ENCODE measurements around the gene NHS. TPM values are rescaled to one million over a fixed set of nuclear protein-coding genes. Genes with fewer than 3 reads are reported as not detected.
A peak's percentile ranks its signal among the peaks of the same experiment; 100 is the strongest.

NHS gene
- total RNA-seq, 2 donors from 2014 or later = 3.0 to 4.3 TPM

DNA sequence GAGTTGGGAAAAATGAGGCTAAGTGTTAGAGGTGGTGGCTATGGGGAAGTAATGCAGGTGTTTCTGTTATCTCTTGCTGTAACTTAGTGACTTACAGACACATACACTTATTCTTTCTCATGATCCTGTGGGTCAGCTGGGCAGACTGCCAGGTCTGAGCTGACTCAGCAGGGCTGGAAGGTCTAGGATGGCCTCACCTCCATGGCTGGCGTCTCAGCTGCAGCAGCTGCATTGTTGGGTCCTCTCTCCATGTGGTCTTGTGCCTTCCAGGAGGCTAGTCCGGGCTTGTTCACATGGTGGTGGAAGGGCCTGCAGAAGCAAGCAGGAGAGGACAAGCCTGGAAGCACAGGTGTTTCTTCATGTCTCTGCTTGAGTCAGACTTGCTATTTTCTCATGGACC lies 172.7 kb downstream of the NHS start:
- Histone ChIP-seq H3K36me3 (no peaks in the 10 kb centered on the region), H3K27ac (no peak overlapping the region), H3K9ac (ENCODE audit: low read depth in 2 of 2, low read length in 2 of 2) (no peak overlapping the region), H3K27me3 (no peaks in the 10 kb centered on the region), H3K4me1 (no peaks in the 10 kb centered on the region), H3K9me3 (no peaks in the 10 kb centered on the region), H3K4me3 (no peak overlapping the region)
- TF ChIP-seq, protein P1, sequence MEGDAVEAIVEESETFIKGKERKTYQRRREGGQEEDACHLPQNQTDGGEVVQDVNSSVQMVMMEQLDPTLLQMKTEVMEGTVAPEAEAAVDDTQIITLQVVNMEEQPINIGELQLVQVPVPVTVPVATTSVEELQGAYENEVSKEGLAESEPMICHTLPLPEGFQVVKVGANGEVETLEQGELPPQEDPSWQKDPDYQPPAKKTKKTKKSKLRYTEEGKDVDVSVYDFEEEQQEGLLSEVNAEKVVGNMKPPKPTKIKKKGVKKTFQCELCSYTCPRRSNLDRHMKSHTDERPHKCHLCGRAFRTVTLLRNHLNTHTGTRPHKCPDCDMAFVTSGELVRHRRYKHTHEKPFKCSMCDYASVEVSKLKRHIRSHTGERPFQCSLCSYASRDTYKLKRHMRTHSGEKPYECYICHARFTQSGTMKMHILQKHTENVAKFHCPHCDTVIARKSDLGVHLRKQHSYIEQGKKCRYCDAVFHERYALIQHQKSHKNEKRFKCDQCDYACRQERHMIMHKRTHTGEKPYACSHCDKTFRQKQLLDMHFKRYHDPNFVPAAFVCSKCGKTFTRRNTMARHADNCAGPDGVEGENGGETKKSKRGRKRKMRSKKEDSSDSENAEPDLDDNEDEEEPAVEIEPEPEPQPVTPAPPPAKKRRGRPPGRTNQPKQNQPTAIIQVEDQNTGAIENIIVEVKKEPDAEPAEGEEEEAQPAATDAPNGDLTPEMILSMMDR (IDR thresholded peaks at IDR 0.05) = no peak
- peak; percentile 67 for DNase-seq
- intact Hi-C loops (cut with DNase I) = no loop called here

DNA sequence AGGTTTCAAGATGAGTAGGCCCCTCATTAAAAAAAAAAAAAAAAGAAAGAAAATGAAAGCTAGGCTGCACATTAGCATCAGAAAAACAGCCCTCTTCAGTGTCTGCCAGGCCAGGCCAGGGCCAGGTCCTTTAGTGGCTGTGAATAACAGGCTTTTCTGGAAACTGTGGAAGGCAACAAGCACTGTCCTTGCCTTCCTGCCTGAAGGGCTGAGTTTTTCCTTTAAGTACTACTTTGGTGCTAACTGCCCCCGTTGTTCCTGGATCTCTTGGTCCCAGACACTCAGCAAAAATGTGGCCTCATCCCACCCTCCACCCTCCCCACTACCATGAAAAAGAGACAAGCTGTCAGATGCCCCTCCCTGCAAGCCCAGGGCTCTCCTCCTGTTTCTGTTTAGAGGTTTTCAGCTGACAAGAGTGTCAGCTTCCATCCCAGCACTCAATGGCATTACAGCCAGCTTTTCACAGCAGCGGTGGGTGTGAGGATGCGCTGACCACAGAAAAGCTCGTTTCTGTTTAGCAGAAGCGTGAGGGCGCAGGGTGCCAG lies 174.2 kb downstream of the NHS start:
- no peak overlapping the region for H3K27ac ChIP-seq
- H3K9ac ChIP-seq (ENCODE audit: low read depth in 2 of 2, low read length in 2 of 2) = no peak overlapping the region
- DNase-seq = no peak
- H3K36me3 ChIP-seq = no peaks in the 10 kb centered on the region
- intact Hi-C loops (cut with DNase I) = no loop called here
- H3K4me3 ChIP-seq = no peak overlapping the region
- no peaks in the 10 kb centered on the region for H3K27me3 ChIP-seq
- H3K4me1 ChIP-seq = no peaks in the 10 kb centered on the region
- TF ChIP-seq, protein P1 (IDR thresholded peaks at IDR 0.05) = no peak
- no peaks in the 10 kb centered on the region for H3K9me3 ChIP-seq

DNA sequence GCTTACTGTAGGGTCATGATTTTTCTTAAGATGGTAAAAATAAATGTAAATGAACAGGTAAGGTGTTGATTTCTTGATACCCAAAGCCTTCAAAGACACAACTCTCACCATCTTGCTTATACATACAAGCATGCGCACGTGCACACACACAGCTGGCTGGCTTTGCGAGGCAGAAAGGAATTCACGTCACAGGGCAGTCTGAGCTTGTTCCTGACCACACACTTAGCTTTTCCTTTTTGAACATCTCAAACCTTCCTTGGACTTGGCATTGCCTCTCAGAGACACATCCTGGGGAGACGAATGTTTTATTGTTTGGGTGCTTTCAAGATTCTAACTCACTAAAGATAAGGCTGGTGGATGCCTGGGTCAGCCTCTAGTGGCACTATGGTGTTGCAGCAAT lies 175.0 kb downstream of the NHS start:
- no peak for DNase-seq
- no peaks in the 10 kb centered on the region for H3K27me3 ChIP-seq
- H3K36me3 ChIP-seq = no peaks in the 10 kb centered on the region
- no peak overlapping the region for H3K9ac ChIP-seq (ENCODE audit: low read depth in 2 of 2, low read length in 2 of 2)
- no peak overlapping the region for H3K27ac ChIP-seq
- TF ChIP-seq, protein P1 (IDR thresholded peaks at IDR 0.05) = no peak
- no peaks in the 10 kb centered on the region for H3K9me3 ChIP-seq
- intact Hi-C loops (cut with DNase I) = no loop called here
- H3K4me1 ChIP-seq = no peaks in the 10 kb centered on the region
- H3K4me3 ChIP-seq = no peak overlapping the region

DNA sequence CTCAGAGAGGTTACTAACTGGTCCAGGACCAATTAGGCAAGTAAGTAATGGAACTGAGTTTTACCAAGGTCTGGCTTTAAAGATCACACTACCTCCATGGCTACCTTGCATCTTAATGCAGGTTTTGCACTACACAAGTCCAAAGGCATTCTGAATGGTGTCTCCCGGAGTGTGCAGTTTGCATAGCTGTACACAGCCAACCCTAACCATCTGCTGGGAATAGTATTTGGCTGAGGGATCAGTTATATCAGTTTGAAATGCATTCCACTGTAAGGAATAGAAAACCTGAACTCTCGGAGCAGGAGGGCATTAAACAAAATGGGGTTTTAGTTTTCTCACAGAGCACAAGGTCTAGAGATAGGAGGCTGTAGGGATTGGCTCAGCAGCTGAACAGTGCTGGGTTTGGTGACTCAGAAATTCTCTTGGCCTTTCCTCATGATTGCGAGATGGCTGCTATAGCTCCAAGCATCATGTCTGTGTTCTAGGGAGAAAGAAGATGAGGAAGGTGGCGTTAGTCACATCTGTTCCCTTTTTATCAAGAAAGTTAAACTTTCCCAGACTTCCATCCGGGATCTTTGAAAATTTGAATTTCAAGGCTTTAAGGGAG lies 177.1 kb downstream of the NHS start:
- H3K9me3 ChIP-seq = no peaks in the 10 kb centered on the region
- no peak overlapping the region for H3K27ac ChIP-seq
- no peak for DNase-seq
- no peaks in the 10 kb centered on the region for H3K4me1 ChIP-seq
- no peaks in the 10 kb centered on the region for H3K36me3 ChIP-seq
- H3K27me3 ChIP-seq = no peaks in the 10 kb centered on the region
- TF ChIP-seq, protein P1 (IDR thresholded peaks at IDR 0.05) = no peak
- H3K9ac ChIP-seq (ENCODE audit: low read depth in 2 of 2, low read length in 2 of 2) = no peak overlapping the region
- no peak overlapping the region for H3K4me3 ChIP-seq
- intact Hi-C loops (cut with DNase I) = no loop called here

DNA sequence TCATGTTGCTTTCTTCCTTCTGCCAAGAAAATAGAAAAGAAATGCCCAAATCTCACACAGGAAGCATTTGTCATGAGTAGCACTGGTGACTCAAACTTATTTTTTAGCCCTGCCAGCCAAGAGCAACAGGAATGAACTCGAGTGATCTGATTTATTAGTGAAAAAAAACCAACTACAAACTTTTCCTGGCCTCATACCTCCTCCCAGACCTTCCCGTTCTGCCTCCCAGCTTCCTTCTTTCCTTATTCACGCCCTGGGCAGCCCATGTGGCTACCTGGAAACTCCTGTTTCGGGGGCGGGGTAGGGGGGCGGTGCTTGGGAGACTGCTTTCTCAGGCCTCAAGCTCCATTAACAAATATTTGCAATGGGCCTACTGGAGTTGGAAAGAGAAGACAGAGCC lies 178.5 kb downstream of the NHS start:
- TF ChIP-seq, protein P1 (IDR thresholded peaks at IDR 0.05) = no peak
- Histone ChIP-seq H3K4me3 (no peak overlapping the region), H3K9ac (ENCODE audit: low read depth in 2 of 2, low read length in 2 of 2) (no peak overlapping the region), H3K4me1 (no peaks in the 10 kb centered on the region), H3K36me3 (no peaks in the 10 kb centered on the region), H3K9me3 (no peaks in the 10 kb centered on the region), H3K27me3 (no peaks in the 10 kb centered on the region), H3K27ac (no peak overlapping the region)
- intact Hi-C loops (cut with DNase I) = no loop called here
- DNase-seq = peak; percentile 53

Measured in colonic mucosa (tissue), 4 donors.